ENCODE data around the gene CFAP20DC. TPM values are rescaled to one million over a fixed set of nuclear protein-coding genes. Genes with fewer than 3 reads are reported as not detected.
"Not testable (repeated sequence)": the region's sequence is repeated elsewhere in the genome, so short reads cannot be mapped to it uniquely, and the experiment has no call there.

CFAP20DC gene
- total RNA-seq, 2 donors from 2014 or later = 6.5 to 9.5 TPM

DNA sequence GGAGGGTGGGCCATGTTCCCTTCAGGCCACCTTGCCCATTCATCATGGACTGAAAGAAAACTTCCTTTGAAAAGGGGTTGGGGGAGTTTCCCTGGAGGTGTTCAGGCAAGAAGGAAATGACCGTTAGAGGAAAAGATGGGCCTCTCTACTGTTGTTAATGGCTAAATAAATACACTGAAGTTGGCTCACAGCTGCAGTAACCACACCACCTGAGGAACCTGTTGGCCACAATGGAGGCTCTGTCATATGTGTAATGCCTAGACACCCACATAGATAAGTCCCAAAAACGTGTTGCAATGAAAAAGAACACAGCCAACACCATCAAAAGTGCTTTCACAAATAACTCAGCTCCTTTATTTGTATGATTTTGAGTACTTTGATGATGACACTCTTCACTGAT, 345.1 kb downstream of the CFAP20DC start:
- no peak for DNase-seq
- Mint-ChIP-seq H3K9me3 (no peaks in the 10 kb centered on the region), H3K36me3 (ENCODE audit: low read depth) (no peaks in the 10 kb centered on the region), H3K27ac (no peak overlapping the region), H3K27me3 (ENCODE audit: insufficient read depth) (peaks cover 3% of the 10 kb centered on the region), H3K4me3 (no peak overlapping the region), H3K4me1 (no peaks in the 10 kb centered on the region)
- no peak overlapping the region for H3K9ac ChIP-seq (ENCODE audit: extremely low read depth, low read length, poor library complexity, severe bottlenecking)
- no peaks in the 10 kb centered on the region for H3K9me3 ChIP-seq (ENCODE audit: control insufficient read depth, low read length)
- no peaks in the 10 kb centered on the region for H3K4me1 ChIP-seq (ENCODE audit: control insufficient read depth, insufficient read depth, low read length)
- TF ChIP-seq, protein P1, sequence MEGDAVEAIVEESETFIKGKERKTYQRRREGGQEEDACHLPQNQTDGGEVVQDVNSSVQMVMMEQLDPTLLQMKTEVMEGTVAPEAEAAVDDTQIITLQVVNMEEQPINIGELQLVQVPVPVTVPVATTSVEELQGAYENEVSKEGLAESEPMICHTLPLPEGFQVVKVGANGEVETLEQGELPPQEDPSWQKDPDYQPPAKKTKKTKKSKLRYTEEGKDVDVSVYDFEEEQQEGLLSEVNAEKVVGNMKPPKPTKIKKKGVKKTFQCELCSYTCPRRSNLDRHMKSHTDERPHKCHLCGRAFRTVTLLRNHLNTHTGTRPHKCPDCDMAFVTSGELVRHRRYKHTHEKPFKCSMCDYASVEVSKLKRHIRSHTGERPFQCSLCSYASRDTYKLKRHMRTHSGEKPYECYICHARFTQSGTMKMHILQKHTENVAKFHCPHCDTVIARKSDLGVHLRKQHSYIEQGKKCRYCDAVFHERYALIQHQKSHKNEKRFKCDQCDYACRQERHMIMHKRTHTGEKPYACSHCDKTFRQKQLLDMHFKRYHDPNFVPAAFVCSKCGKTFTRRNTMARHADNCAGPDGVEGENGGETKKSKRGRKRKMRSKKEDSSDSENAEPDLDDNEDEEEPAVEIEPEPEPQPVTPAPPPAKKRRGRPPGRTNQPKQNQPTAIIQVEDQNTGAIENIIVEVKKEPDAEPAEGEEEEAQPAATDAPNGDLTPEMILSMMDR (conservative IDR thresholded peaks at IDR 0.05) = no peak
- H3K27me3 ChIP-seq (ENCODE audit: control insufficient read depth, insufficient read depth, low read length, poor library complexity, severe bottlenecking) = peaks cover 4% of the 10 kb centered on the region
- H3K27ac ChIP-seq (ENCODE audit: low read depth, low read length) = no peak overlapping the region
- H3K4me3 ChIP-seq (ENCODE audit: low read length) = no peak overlapping the region
- no peaks in the 10 kb centered on the region for H3K36me3 ChIP-seq (ENCODE audit: control insufficient read depth, insufficient read depth, low read length)
- 67 to 88% methylated on average over 1 to 2 of the region's 2 CpGs for WGBS, 2 experiments (ENCODE audit: insufficient coverage in 1 of 2, insufficient read length in 1 of 2)

DNA sequence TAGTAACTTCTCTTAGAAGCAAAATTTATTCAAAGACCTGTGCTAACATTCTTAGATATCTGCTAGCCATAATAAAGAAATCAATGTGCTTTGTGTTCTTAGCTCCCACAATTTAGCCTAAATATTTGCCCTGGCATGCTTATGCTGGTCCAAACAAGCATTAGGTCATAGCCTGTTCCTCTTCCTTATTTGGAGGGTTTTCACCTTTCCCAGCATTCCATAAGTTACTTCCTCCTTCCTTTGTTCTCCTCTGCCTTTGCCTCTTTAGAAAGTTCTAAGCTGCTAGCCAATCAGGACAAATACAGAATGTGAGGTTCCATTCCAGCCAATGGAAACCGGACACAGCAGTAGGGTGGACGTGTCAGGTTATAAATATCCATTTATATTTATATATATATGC, 345.5 kb downstream of the CFAP20DC start:
- H3K4me3 ChIP-seq (ENCODE audit: low read length); H3K36me3 ChIP-seq (ENCODE audit: control insufficient read depth, insufficient read depth, low read length); H3K27ac ChIP-seq (ENCODE audit: low read depth, low read length); H3K4me1 Mint-ChIP-seq; H3K9me3 Mint-ChIP-seq; H3K27me3 Mint-ChIP-seq (ENCODE audit: insufficient read depth); H3K36me3 Mint-ChIP-seq (ENCODE audit: low read depth); H3K4me3 Mint-ChIP-seq; H3K9ac ChIP-seq (ENCODE audit: extremely low read depth, low read length, poor library complexity, severe bottlenecking); H3K9me3 ChIP-seq (ENCODE audit: control insufficient read depth, low read length); DNase-seq; H3K27ac Mint-ChIP-seq; H3K4me1 ChIP-seq (ENCODE audit: control insufficient read depth, insufficient read depth, low read length); H3K27me3 ChIP-seq (ENCODE audit: control insufficient read depth, insufficient read depth, low read length, poor library complexity, severe bottlenecking): not testable (repeated sequence)
- no CpG with 5 or more reads among the region's 2 CpGs for WGBS, 2 experiments (ENCODE audit: insufficient coverage in 1 of 2, insufficient read length in 1 of 2)

DNA sequence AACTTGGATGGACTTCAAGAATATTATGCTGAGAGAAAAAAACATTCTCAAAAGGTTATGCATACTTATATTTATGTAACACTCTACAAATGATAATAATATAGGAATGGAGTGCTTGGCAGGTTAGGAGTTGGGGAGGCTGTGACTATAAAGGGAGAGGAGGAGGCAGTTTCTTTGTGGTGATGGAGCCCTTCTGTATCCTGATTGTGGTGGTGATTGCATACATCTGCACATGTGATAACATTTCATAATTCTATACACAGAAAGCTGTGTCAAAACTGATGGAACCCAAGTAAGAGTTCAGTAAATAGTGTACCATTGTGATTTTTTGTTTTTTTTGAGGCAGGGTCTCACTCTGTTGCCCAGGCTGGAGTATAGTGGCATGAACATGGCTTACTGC, 351.6 kb downstream of the CFAP20DC start:
- Mint-ChIP-seq H3K4me3 (no peak overlapping the region), H3K9me3 (peaks cover 28% of the 10 kb centered on the region), H3K36me3 (ENCODE audit: low read depth) (no peaks in the 10 kb centered on the region), H3K27me3 (ENCODE audit: insufficient read depth) (peaks cover 7% of the 10 kb centered on the region), H3K27ac (no peak overlapping the region), H3K4me1 (no peaks in the 10 kb centered on the region)
- TF ChIP-seq, protein P1 (conservative IDR thresholded peaks at IDR 0.05) = no peak
- Histone ChIP-seq H3K36me3 (ENCODE audit: control insufficient read depth, insufficient read depth, low read length) (no peaks in the 10 kb centered on the region), H3K9ac (ENCODE audit: extremely low read depth, low read length, poor library complexity, severe bottlenecking) (no peak overlapping the region), H3K27ac (ENCODE audit: low read depth, low read length) (no peak overlapping the region), H3K4me3 (ENCODE audit: low read length) (no peak overlapping the region), H3K4me1 (ENCODE audit: control insufficient read depth, insufficient read depth, low read length) (no peaks in the 10 kb centered on the region), H3K27me3 (ENCODE audit: control insufficient read depth, insufficient read depth, low read length, poor library complexity, severe bottlenecking) (peaks cover 4% of the 10 kb centered on the region), H3K9me3 (ENCODE audit: control insufficient read depth, low read length) (peaks cover 16% of the 10 kb centered on the region)
- DNase-seq = no peak

DNA sequence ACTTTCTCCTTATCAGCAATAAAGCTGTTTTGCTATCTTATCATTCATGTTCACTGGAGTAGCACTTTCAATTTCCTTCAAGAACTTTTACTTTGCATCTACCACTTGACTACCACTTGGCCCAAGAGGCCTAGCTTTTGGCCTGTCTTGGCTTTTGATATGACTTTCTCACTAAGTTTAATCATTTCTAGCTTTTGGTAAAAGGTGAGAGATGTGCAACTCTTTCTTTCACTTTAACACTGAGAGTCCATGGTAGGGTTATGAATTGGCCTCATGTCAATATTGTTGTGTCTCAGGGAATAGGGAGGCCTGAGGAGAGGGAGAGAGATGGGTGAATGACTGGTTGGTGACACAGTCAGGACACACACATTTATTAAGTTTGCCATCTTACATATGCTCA, 352.3 kb downstream of the CFAP20DC start:
- peaks cover 34% of the 10 kb centered on the region for H3K9me3 Mint-ChIP-seq
- H3K4me1 ChIP-seq (ENCODE audit: control insufficient read depth, insufficient read depth, low read length) = no peaks in the 10 kb centered on the region
- H3K36me3 ChIP-seq (ENCODE audit: control insufficient read depth, insufficient read depth, low read length) = no peaks in the 10 kb centered on the region
- no peak overlapping the region for H3K4me3 Mint-ChIP-seq
- H3K9ac ChIP-seq (ENCODE audit: extremely low read depth, low read length, poor library complexity, severe bottlenecking) = no peak overlapping the region
- H3K27ac Mint-ChIP-seq = no peak overlapping the region
- peaks cover 4% of the 10 kb centered on the region for H3K27me3 ChIP-seq (ENCODE audit: control insufficient read depth, insufficient read depth, low read length, poor library complexity, severe bottlenecking)
- no peak for DNase-seq
- no peak overlapping the region for H3K27ac ChIP-seq (ENCODE audit: low read depth, low read length)
- H3K27me3 Mint-ChIP-seq (ENCODE audit: insufficient read depth) = peaks cover 7% of the 10 kb centered on the region
- no peaks in the 10 kb centered on the region for H3K4me1 Mint-ChIP-seq
- H3K9me3 ChIP-seq (ENCODE audit: control insufficient read depth, low read length) = peaks cover 22% of the 10 kb centered on the region
- H3K4me3 ChIP-seq (ENCODE audit: low read length) = no peak overlapping the region
- TF ChIP-seq, protein P1 (conservative IDR thresholded peaks at IDR 0.05) = no peak
- H3K36me3 Mint-ChIP-seq (ENCODE audit: low read depth) = no peaks in the 10 kb centered on the region

DNA sequence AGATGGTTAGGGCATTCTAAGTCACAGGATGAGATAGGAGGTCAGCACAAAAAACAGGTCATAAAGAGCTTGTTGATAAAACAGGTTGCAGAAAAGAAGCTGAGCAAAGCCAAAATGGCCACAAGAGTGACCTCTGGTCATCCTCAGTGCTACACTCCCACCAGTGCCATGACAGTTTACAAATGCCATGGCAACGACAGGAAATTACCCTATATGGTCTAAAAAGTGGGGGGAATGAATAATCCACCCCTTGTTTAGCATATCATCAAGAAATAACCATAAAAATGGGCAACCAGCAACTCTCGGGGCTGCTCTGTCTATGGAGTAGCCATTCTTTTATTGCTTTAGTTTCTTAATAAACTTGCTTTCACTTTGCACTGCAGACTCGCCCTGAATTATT, 353.0 kb downstream of the CFAP20DC start:
- not testable (repeated sequence) for H3K27ac Mint-ChIP-seq; H3K27me3 ChIP-seq (ENCODE audit: control insufficient read depth, insufficient read depth, low read length, poor library complexity, severe bottlenecking); H3K27me3 Mint-ChIP-seq (ENCODE audit: insufficient read depth); H3K4me3 ChIP-seq (ENCODE audit: low read length); H3K4me1 ChIP-seq (ENCODE audit: control insufficient read depth, insufficient read depth, low read length); H3K36me3 ChIP-seq (ENCODE audit: control insufficient read depth, insufficient read depth, low read length); H3K36me3 Mint-ChIP-seq (ENCODE audit: low read depth); H3K9ac ChIP-seq (ENCODE audit: extremely low read depth, low read length, poor library complexity, severe bottlenecking); H3K4me3 Mint-ChIP-seq; DNase-seq; H3K27ac ChIP-seq (ENCODE audit: low read depth, low read length); H3K4me1 Mint-ChIP-seq
- H3K9me3 ChIP-seq (ENCODE audit: control insufficient read depth, low read length) = peaks cover 24% of the 10 kb centered on the region
- WGBS, 2 experiments (ENCODE audit: insufficient coverage in 1 of 2, insufficient read length in 1 of 2) = 77 to 100% methylated on average over 2 to 3 of the region's 3 CpGs
- H3K9me3 Mint-ChIP-seq = peaks cover 40% of the 10 kb centered on the region

Data from endodermal cell (in vitro differentiated cells).